HepG2 (cell line): ENCODE measurements around the gene THOP1. TPM values are rescaled to one million over a fixed set of nuclear protein-coding genes. Genes with fewer than 3 reads are reported as not detected.
A peak's percentile ranks its signal among the peaks of the same experiment; 100 is the strongest.

Experiments
- ATF6 ChIP-seq: sonication (generic); formaldehyde crosslinking; conservative IDR thresholded peaks from 2 replicates; pipeline ENCODE4 v1.4.0; 2020; ENCODE audit warnings: missing genetic modification reagents
- CENPT ChIP-seq: sonication (generic); formaldehyde crosslinking; IDR thresholded peaks from 2 replicates; pipeline ENCODE4 v1.8.0; 2022; ENCODE audit warnings: low read depth, mild to moderate bottlenecking, moderate library complexity, missing genetic modification reagents
- CREB1 ChIP-seq, 2 experiments: fragments of 450-650 bp in 1 of 2; IDR thresholded peaks; 2 replicates each; pipeline ENCODE4 v1.6.1; 2016 to 2017; ENCODE audit warnings: control low read depth in 1 of 2, mild to moderate bottlenecking in 1 of 2, missing compliant biosample characterization in 1 of 2, missing genetic modification characterization in 1 of 2
- NAIF1 ChIP-seq: sonication (generic); formaldehyde crosslinking; IDR thresholded peaks from 2 replicates; pipeline ENCODE4 v1.5.0; 2020; ENCODE audit warnings: mild to moderate bottlenecking, missing genetic modification reagents, borderline replicate concordance
- PAWR ChIP-seq: sonication (generic); formaldehyde crosslinking; IDR thresholded peaks from 2 replicates; pipeline ENCODE4 v1.4.0; 2020; ENCODE audit warnings: missing genetic modification reagents, mild to moderate bottlenecking, borderline replicate concordance
- SNRNP70 ChIP-seq: fragments of 200-400 bp; formaldehyde crosslinking; IDR thresholded peaks from 2 replicates; pipeline ENCODE4 v1.6.1; 2017; ENCODE audit warnings: mild to moderate bottlenecking, low read depth, low read length, moderate library complexity
- ZBTB39 ChIP-seq: sonication (generic); formaldehyde crosslinking; IDR thresholded peaks from 2 replicates; pipeline ENCODE4 v1.5.0; 2020; ENCODE audit warnings: missing genetic modification reagents
- ZNF557 ChIP-seq: sonication (generic); formaldehyde crosslinking; IDR thresholded peaks from 2 replicates; pipeline ENCODE4 v1.4.0; 2020; ENCODE audit warnings: missing genetic modification reagents
- ZNF598 ChIP-seq: sonication (generic); formaldehyde crosslinking; IDR thresholded peaks from 2 replicates; pipeline ENCODE4 v1.5.1; 2020; ENCODE audit warnings: mild to moderate bottlenecking, missing genetic modification reagents, borderline replicate concordance
- ZNF781 ChIP-seq: sonication (generic); formaldehyde crosslinking; IDR thresholded peaks from 2 replicates; pipeline ENCODE4 v1.5.1; 2020; ENCODE audit warnings: borderline replicate concordance, mild to moderate bottlenecking, missing genetic modification reagents; ENCODE audit errors: not compliant biosample characterization
- polyA plus RNA-seq, 8 experiments: library from polyadenylated mRNA; depleted of rRNA in 3 of 8; stranded (reverse) in 7 of 8; unstranded in 1 of 8; fragments of >200 nt; fragmentation: Illumina TruSeq in 4 of 8; extraction: Trizol in 4 of 8; gene quantifications; 2 replicates each; pipeline versions ENCODE4 v1.2.1 to v1.2.3, GENCODE V29; 2011 to 2016; ENCODE audit warnings: low read depth in 4 of 8, missing spikeins in 1 of 8, mixed read lengths in 1 of 8; ENCODE audit not compliant: insufficient read depth in 1 of 8
- total RNA-seq, 5 experiments: library from RNA; depleted of rRNA; stranded (reverse); fragments of >200 nt; fragmentation: Illumina TruSeq; extraction: Trizol; gene quantifications; 2 replicates each; pipeline ENCODE4 v1.2.3, GENCODE V29; 2016; ENCODE audit warnings: low read depth in 1 of 5
- TF ChIP-seq, protein P1 (sequence below): sonication (generic); formaldehyde crosslinking; IDR thresholded peaks from 2 replicates; pipeline ENCODE4 v1.4.0; 2020; ENCODE audit warnings: low read depth, missing genetic modification reagents

The THOP1 gene
- total and polyA plus RNA-seq, 2 of the 13 experiments (the other 11 are each of a cell fraction or from before 2014, with no cell fraction given) = 74.4 to 116 TPM

DNA sequence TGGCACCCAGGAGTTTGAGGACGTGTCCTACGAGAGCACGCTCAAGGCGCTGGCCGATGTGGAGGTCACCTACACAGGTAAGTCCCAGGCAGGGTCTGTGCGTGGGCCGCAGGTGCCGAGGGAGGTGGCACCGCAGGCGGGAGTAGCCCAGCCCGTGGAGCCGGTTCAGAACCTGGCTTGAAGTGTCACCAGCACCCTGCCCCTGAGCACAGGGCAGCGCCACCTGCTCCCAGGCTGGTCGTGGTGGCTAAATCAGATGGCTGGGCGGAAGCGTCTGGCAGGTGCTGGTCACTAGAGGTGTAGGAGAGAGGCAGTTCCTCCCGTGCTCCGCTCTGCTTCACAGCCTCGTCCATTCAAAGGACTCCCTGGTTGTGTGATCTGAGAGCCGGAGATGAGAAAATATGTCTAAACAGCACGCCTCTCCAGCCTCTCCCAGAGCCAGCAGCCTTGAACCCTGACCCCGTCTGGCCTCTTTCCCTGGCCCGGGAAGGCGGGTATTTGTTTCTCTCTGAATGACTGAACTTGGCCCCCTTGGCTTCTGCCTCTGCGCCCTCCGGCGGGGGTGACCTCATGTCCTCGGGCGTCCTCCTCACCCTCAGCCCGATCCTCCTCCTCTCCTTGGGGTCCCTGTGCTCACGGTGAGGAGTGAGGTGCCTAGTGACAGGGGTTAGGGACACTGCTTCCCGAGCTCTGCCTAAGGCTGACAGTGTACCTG, 5.4 kb downstream of the THOP1 start (continued):
- TF ChIP-seq CREB1 (IDR thresholded peaks at IDR 0.05) = no peak
- TF ChIP-seq CREB1 (CRISPR knock-in tag; IDR thresholded peaks at IDR 0.05) = peak; percentile 47
- TF ChIP-seq PAWR (CRISPR knock-in tag) = no peak
- TF ChIP-seq ZNF598 = no peak
- TF ChIP-seq, protein P1, sequence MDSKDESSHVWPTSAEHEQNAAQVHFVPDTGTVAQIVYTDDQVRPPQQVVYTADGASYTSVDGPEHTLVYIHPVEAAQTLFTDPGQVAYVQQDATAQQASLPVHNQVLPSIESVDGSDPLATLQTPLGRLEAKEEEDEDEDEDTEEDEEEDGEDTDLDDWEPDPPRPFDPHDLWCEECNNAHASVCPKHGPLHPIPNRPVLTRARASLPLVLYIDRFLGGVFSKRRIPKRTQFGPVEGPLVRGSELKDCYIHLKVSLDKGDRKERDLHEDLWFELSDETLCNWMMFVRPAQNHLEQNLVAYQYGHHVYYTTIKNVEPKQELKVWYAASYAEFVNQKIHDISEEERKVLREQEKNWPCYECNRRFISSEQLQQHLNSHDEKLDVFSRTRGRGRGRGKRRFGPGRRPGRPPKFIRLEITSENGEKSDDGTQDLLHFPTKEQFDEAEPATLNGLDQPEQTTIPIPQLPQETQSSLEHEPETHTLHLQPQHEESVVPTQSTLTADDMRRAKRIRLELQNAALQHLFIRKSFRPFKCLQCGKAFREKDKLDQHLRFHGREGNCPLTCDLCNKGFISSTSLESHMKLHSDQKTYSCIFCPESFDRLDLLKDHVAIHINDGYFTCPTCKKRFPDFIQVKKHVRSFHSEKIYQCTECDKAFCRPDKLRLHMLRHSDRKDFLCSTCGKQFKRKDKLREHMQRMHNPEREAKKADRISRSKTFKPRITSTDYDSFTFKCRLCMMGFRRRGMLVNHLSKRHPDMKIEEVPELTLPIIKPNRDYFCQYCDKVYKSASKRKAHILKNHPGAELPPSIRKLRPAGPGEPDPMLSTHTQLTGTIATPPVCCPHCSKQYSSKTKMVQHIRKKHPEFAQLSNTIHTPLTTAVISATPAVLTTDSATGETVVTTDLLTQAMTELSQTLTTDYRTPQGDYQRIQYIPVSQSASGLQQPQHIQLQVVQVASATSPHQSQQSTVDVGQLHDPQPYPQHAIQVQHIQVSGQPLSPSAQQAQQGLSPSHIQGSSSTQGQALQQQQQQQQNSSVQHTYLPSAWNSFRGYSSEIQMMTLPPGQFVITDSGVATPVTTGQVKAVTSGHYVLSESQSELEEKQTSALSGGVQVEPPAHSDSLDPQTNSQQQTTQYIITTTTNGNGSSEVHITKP = 0 out of 2 replicates have a peak, but pooled peaks have one; percentile 44
- TF ChIP-seq ZNF557 = 0 out of 2 replicates have a peak, but pooled peaks have one; percentile 39
- no peak for TF ChIP-seq CENPT (CRISPR knock-in tag)
- TF ChIP-seq ZNF781 (CRISPR knock-in tag) = peak; percentile 69
- TF ChIP-seq ATF6 = no peak
- TF ChIP-seq NAIF1 (CRISPR knock-in tag) = no peak
- no peak for TF ChIP-seq SNRNP70
- no peak for TF ChIP-seq ZBTB39
